HG03575 (cell line): ENCODE data around the gene KDM4C.
"Not testable (repeated sequence)": the region's sequence is repeated elsewhere in the genome, so short reads cannot be mapped to it uniquely, and the experiment has no call there.

Experiments
- ATAC-seq: cut with Tn5 transposase; IDR thresholded peaks from one replicate; pipeline ENCODE4 v1.9.1; 2021; ENCODE audit not compliant: unreplicated experiment, insufficient number of reproducible peaks, low FRiP score; ENCODE audit errors: extremely low read depth

The KDM4C gene

DNA sequence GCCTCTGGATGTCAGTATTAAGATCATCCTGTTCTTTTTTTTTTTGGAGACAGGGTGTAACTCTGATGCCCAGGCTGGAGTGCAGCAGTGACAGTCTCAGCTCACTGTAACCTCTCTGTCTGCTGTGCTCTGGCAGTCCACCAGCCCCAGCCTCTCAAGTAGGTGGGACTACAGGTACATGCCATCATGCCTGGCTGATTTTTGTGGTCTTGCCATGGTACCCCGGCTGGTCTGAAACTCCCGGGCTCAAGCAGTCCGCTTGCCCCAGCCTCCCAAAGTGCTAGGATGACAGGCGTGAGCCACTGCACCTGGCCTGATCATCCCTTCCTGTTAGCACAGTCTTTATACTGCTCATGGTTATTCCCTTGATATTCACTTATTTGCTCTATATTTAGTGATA lies 3.5 kb downstream of the KDM4C start:
- no peak for ATAC-seq

DNA sequence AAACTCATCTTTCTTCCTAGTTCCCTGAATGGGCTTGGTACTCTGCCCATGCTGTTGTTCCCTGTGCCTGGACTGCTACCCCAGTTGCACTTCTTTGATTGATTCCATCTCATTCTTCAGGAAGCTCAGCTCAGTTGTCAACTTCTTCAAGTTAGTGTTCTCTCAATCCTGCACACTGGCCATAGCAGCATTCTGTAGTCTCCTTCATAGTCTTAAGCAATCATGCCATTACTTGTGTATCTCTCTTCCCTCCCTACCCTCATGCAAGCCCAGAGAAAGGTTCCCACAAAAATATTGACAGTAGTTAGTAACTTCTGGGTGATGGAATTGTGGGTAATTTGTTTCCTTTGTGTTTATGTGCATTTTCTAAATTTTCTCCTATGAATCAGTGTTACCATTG lies 5.5 kb downstream of the KDM4C start:
- no peak for ATAC-seq

DNA sequence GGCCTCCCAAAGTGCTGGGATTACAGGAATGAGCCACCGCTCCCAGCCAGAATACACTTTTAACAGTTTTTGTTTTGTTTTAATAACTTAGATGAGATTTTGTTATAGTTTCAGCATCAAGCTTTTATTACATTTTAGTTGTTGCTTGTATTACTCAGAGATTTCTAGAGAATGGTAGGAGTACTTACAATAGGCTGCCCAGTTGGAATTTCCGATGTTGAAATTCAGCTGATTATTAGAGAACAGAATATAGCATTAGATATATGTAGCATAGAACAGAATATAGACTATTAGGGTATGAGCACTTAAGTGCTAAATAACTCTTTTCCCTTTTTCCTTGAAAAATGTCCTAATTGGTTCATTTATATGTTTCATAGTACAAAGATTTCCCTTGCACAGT lies 6.2 kb downstream of the KDM4C start:
- ATAC-seq: no peak

- ATAC-seq: no peak
Observed at GRCh38 chr9:6764523-6764922, 6.8 kb downstream of the KDM4C start.

DNA sequence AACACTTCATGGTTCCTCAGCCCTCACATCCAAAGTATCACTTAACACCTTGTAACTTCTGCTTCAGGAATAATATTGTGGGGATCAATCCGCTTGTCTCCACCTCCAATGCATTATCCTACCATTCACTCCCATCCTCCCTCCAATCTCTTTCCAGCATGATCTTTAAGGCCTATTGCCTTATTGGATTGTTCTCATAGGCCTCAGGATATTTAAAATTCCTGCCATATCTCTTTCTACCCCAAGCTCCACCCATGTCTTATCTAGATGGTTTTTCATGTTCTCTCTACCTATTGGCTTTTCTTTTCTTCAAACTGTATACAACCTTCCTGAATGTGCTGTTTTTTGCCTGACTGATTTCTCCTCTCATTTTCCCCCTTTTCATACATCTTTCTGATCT lies 7.2 kb downstream of the KDM4C start:
- no peak for ATAC-seq

DNA sequence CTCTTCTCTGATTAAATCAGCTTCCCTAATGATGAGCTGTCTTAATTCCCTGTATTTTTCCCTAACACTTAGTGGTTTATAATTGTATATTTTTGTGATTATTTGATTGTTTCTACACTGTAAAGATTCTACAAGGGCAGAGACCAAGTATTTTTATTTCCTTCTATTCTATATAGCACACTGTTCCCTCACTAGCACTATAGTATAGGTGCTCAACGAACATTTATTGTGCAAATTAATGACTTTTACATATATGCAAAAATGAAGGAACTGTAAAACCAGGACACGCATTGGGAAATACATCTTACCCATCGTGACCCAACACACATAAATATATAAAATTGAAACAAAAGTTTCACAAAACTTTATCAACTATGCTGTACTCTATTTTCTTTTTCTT lies 7.6 kb downstream of the KDM4C start:
- no peak for ATAC-seq

DNA sequence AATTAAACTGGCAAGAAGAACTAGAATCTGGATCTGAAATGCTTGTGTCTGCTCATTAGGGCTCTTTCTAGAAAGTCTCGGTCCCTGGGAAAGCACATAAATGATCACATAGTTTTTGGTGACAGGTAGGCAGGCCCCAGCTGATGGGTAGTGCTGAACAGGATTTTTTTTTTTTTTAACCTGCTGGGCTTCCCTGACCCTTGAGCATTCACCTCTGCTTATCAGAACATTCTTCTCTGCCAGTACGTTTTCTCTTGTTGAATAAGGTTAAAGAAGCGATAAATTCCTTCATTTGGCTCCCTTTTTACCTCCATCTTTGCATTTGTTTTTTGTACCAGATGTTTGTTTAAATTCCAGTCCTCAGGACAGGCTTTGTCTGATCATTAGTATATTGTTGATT lies 8.8 kb downstream of the KDM4C start:
- no peak for ATAC-seq

GRCh38 chr9:6768587-6768986 lies 10.8 kb downstream of the KDM4C start:
- ATAC-seq: not testable (repeated sequence)

- ATAC-seq: no peak
Observed at GRCh38 chr9:6771722-6772121, 13.9 kb downstream of the KDM4C start.

DNA sequence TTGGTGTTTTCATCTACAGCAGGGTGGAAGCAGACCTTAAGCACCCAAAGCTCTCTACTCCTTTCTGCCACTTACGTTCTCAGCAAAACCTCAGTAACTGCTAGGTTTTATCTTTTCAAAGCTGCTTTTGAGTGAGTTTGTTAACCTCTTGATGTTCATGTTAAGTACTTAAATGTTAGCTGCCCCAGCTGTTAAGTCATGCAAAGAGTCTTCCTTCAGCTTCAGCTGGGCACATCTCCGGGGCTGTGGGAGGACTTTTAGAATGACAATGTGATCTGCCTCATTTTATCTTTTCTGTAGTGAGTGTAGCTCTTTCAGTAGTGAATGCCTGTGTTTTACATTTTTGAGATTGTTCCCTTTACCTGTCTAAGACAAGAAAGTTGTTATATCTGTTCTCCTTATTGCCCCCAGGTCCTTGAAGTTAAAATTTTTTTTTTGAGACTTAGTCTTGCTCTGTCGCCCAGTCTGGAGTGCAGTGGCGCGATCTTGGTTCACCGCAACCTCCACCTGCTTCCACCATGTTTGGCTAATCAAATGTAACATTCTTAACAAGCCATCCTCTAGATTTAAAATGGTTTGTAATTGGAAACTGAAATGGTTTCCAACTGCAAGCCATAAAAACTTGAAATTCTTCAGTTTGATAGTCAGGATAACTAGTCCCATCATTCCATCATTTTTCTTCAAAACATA lies 19.6 kb downstream of the KDM4C start:
- no peak for ATAC-seq

- ATAC-seq: no peak
Observed at GRCh38 chr9:6779417-6780241, 21.9 kb downstream of the KDM4C start.

- no peak for ATAC-seq
Observed at GRCh38 chr9:6780690-6781089, 22.9 kb downstream of the KDM4C start.

DNA sequence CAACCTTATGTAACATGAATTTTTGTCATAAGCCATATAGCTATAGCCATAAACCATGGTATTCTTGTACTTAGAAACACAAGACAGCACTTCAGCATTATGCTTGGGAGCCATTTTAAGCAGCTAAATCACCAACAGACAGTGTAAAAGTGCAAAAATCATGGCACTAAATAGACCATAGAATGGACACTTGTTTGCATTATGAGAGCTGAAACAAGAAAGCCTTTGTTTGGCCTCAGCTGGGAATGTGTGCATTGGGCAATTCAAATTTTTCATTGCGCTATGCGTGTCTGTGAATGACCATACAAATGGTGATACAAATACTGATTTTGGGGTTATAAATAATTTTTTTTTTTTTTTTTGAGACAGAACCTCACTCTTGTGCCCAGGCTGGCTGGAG lies 23.7 kb downstream of the KDM4C start:
- ATAC-seq: no peak

DNA sequence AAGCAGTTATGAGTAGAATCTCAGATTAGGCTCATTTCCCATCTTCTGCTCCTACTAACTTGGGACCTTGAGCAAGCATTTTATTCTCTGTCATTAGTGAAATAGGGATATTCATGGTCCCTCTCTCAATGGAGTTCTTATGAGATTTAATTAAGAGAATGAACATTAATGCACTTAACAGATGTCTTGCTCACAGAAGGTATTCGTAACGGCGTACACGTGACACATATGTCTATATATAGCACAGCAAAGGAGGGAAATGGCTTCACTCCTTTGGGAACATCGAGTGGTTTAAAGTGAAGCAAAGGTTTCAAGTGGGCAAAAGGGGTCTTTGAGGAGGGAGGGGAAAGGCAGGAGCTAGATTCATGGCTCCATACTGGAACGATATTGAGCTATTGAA lies 24.6 kb downstream of the KDM4C start:
- ATAC-seq: no peak

GRCh38 chr9:6782981-6783380 lies 25.2 kb downstream of the KDM4C start:
- ATAC-seq: no peak

- ATAC-seq: no peak
Observed at GRCh38 chr9:6783753-6784152, 26.0 kb downstream of the KDM4C start.

DNA sequence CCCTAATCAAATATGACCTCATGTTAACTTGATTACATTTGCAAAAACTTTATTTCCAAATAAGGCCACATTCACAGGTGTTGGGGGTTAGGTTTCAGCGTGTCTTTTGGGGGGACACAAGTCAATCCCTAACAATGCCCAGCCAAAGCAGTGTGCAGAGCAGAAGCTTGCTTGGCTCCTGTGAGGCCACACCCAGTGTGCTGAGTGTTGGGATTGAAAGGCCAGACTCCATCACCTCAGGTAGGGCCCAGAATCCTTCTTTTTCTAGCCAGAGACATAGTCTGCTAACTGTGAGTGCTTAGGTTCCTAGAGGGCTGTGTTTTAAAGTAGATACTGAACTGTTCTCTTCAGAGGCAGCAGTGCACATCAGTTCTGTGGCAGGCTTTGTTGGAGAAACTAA lies 27.9 kb downstream of the KDM4C start:
- no peak for ATAC-seq

DNA sequence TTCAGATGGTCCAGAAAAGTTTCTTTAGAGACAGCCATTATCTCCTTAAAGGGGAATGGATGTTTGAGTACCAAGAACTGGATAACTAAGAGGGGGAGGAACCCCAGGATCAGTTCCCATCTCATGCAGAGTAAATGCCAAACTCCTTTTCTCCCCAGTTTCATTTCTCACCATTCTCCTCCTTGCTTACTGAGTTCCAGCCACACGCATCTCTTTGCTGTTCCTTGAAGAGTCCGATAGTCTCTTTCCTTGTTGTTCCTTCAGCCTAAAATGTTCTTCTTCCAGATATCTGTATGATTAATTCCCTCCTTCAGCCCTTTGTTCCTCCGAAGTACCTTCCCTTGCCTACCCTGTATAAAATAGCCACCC lies 30.0 kb downstream of the KDM4C start:
- ATAC-seq: no peak

DNA sequence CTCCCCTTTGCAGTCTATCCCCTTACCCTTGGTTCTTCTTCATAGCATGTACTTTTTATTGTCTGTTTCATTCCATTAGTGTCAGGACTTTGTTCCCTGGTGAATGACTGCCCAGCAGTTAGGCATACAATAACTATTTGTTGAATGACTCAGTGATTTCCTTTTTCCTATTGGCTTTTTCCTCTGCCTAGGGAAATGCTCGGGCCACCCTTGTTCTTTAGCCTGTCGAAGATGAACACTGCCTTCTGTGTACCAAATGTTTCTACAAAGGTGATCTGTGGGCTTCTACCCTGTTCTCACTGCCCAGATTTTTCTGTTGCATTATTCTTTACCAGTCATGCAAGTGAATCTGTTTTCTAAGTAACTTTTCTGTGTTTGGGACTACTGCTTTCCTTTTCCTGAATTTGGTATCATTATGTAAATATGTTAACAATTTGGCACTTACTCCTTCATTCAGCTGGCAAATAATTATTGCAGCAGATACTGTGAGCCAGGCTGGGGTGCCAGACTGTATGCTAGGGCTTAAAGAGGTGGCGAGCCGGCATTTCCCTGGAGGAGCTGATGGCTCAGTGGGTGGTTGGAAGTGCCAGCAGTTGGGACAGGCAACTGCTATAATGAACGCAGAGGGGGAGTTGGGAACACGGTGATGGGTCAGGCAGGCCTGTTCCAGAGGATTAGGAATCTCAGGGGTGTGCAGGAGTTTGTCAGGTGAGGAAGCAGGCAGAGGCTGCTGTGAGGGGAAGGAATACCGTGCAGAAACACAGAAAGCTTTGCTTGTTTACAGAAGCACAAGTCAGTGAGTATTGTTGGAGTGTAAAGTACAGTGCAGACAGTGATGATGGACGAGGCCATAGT lies 30.6 kb downstream of the KDM4C start:
- no peak for ATAC-seq

DNA sequence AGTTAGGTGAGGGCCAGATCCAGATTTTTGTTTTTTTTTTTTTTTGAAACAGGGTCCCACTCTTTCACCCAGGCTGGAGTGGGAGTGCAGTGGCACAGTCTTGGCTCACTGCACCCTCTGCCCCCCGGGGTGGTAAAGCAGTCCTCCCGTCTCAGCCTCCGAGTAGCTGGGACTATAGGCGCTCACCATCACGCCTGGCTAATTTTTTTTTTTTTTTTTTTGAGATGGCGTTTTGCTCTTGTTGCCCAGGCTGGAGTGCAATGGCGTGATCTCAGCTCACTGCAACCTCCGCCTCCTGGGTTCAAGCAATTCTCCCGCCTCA lies 31.2 kb downstream of the KDM4C start:
- not testable (repeated sequence) for ATAC-seq
